Sigmoid colon (tissue), 4 donors: Measurements from ENCODE around the gene HOXD13.

Source experiments
- CTCF ChIP-seq, 4 experiments: fragments of 450-650 bp in 3 of 4; fragments of 200-600 bp in 1 of 4; IDR thresholded peaks; one replicate each; pipeline ENCODE4 v1.5.1; 2016 to 2019; ENCODE audit warnings: antibody characterized with exemption in 4 of 4, mild to moderate bottlenecking in 3 of 4, moderate library complexity in 2 of 4
- EP300 ChIP-seq, 4 donors: sonication (generic); formaldehyde crosslinking; IDR thresholded peaks; one replicate each; pipeline ENCODE4 v1.6.1; 2017; ENCODE audit warnings: antibody characterized with exemption in 4 of 4
- POLR2AphosphoS5 ChIP-seq, 4 donors: sonication (generic); formaldehyde crosslinking; IDR thresholded peaks; one replicate each; pipeline ENCODE4 v1.6.1; 2017; ENCODE audit warnings: antibody characterized with exemption in 4 of 4

GRCh38 chr2:176106581-176107539, 14.3 kb downstream of the HOXD13 start, which contains the start of gene HOXD11:
- TF ChIP-seq EP300 (IDR thresholded peaks at IDR 0.05) (peak in 1 of 4 donors; percentile 7), CTCF (IDR thresholded peaks at IDR 0.05) (no peak), POLR2AphosphoS5 (IDR thresholded peaks at IDR 0.05) (peak; percentile 60 to 78 (median 66))
